NCI-H146 treated with DMSO at 0.1 percent for 48 hours (cell line): ENCODE results near the gene EP400.

Experiments used
- DNase-seq: peaks from one replicate; lab custom pipeline; 2025; ENCODE audit not compliant: unreplicated experiment; lab: John Stamatoyannopoulos, UW

The EP400 gene

GRCh38 chr12:131911028-131911650 is 38.6 kb upstream of the EP400 start:
- no peak for DNase-seq

GRCh38 chr12:131911851-131912477 is 37.8 kb upstream of the EP400 start:
- DNase-seq, result no peak

DNA sequence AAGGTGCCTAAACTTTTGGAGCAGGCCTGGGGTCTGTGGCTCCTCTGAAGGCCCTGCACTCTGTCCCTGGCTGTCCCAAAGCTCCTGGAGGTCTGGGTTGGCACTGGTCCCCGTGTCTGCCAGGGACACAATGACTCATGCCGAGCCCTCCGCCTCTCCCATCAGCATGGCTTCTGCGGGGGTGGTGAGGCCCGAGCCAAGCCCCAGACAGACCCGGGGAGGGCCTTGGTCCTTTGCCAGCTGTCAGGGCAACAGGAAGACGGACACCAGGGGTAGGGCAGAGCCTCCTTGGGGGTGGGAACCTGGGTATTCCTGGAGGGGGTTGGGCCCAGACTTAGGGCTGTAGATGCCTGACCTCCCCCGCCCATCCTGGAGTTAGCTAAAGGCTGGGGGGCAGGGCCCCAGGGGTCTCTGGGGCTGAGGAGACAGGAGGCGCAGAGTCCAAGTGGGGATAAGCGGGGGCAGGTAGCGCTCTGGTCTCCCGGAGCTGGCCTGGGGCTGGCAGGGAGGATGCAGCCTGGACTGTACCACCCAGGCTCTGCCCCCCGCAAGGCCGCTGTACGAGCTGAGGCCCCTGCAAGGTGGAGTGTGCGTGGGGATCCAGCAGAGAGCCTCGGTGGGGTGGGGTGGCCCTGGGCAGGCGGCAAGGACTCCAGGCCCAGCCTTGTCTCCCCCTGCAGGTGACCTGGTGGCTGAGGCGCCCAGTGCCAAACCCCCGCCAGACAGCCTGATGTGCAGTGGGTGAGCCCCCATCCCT is 37.0 kb upstream of the EP400 start:
- DNase-seq, result no peak

DNA sequence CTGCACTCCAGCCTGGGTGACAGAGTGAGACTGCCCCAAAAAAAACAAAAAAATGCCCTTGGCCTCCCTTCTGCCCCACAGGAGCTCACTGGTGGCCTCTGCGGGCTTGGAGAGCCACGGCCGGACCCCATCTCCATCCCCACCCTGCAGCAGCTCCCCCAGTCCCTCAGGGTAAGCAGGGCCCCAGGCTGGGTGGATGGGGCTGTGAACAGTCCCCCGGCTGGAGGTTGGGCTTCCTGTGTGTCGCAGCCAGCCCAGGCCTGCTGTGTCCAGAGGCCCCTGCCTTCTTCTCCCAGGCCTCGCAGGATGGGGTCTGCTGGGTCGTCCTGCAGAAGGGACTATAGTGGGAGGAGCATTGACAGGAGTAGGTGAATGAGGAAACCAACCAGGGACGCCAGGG is 36.1 kb upstream of the EP400 start:
- no peak for DNase-seq

GRCh38 chr12:131914179-131914702 is 35.5 kb upstream of the EP400 start:
- DNase-seq, result no peak

GRCh38 chr12:131915000-131915689 is 34.6 kb upstream of the EP400 start:
- DNase-seq, result no peak

GRCh38 chr12:131915823-131916222 is 33.9 kb upstream of the EP400 start:
- no peak for DNase-seq

DNA sequence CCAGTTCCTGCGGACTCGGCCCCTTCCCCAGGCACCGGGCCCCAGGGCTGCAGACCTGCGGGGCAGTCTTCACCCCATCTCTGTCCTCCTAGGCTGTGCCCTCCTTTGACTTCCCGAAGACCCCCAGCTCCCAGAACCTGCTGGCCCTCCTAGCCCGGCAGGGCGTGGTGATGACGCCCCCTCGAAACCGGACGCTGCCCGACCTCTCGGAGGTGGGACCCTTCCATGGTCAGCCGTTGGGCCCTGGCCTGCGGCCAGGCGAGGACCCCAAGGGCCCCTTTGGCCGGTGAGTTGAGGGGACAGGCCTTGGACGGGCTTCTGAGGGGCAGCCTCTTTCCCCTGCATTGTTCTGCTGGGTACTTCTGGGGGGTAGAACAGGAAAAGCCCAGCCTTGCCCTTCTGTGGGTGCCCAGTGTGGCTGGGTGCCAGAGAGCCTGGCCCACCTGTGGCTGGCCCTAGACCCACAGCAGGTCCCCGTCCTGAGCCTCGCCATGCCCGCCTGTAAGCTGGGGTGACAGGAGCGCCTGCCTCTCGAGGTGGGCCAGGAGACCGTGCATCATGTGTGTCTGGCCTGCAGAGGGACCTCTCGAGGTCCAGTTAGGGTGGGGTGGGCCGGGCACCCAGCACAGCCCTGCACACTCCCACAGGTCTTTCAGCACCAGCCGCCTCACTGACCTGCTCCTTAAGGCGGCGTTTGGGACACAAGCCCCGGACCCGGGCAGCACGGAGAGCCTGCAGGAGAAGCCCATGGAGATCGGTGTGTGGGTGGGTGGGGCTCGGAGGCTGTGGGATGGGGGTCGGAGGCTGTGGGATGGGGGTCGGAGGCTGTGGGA is 33.2 kb upstream of the EP400 start:
- DNase-seq, result no peak

DNA sequence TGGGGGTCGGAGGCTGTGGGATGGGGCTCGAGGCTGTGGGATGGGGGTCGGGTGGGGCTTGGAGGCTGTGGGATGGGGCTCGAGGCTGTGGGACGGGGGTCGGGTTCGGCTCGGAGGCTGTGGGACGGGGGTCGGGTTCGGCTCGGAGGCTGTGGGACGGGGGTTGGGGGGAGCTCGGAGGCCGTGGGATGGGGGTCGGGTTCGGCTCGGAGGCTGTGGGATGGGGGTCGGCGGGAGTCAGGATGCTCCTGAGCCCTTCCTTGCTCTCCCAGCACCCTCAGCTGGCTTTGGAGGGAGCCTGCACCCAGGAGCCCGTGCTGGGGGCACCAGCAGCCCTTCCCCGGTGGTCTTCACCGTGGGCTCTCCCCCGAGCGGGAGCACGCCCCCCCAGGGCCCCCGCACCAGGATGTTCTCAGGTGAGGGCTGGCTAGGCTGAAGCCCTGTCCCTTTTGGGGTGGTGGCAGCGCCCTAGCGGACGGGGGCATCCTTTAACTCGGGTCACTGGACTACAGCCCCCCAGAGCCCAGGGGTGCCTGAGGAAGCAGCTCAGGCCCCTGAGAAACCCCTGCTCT is 32.5 kb upstream of the EP400 start:
- no peak for DNase-seq

DNA sequence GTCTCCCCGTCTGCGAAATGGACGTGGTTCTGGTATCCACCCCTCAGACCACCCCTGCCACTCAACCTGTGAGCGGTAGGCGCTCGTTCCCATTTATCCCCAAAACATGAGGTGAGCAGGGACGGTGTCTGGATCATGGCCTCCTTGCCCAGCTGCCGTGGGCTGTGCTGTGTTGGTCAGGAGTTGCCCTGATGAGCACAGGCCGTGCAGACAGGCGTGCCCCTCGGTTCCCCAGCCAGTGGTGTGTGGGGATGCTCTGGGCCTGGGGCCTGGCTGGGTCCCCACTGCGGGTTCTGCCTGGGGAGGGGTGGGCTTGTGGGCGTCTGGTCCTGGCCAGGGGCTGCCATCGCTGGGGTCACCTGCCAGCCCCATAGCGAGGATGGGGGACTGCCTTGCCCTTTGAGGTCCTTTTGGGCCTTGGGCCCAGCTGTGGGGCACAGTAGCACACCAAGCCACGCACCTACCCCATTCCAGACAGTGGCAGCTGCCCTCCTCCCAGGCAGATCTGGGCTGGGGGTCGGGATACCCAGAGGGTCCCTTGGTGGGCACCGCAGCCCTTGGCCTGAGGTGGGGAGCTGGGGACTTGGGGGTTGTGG is 31.9 kb upstream of the EP400 start:
- no peak for DNase-seq

- DNase-seq, result no peak
Measured at GRCh38 chr12:131918311-131919050, 31.3 kb upstream of the EP400 start.

DNA sequence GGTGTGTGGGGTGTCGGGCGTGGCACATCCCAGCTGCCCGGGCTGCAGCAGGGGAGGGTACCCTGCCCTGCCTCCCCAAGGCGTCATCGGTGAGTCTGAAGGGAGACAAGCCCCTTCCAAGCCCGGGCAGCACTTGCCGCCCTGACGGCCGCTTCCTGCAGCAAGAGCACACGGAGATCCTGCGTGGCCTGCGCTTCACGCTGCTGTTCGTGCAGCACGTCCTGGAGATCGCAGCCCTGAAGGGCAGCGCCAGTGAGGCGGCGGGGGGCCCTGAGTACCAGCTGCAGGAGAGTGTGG is 30.7 kb upstream of the EP400 start:
- DNase-seq, result no peak

DNA sequence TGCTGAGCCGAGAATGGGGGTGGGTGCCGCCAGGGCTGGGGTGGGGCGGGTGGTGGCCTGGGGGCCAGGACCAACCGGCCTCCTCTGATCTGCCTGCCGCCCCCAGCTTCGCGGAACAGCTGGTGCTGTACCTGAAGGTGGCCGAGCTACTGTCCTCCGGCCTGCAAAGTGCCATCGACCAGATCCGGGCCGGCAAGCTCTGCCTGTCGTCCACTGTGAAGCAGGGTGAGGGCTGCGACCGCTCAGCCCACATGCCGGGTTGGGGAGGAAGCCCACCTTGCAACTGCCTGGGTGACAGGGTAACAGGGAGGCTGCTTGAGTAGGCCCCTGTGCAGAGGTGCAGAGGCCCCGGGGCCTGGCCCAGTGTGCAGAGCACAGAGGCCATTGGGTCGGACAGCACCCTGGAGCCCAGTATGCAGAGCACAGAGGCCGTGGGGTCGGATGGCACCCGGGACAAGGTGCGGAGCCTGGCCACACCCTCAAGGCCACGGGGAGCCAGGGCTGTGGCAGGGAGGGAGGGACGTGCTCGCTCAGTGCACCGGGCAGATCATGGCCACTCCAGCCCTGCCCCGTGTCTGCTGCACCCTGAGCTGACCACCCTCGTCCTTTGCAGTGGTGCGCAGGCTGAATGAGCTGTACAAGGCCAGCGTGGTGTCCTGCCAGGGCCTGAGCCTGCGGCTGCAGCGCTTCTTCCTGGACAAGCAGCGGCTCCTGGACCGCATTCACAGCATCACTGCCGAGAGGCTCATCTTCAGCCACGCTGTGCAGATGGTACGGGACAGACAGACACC is 30.2 kb upstream of the EP400 start:
- no peak for DNase-seq

GRCh38 chr12:131920157-131920508 is 29.6 kb upstream of the EP400 start:
- no peak for DNase-seq

- DNase-seq, result no peak
Measured at GRCh38 chr12:131920902-131921840, 28.6 kb upstream of the EP400 start.

- no peak for DNase-seq
Measured at GRCh38 chr12:131921866-131922769, 27.6 kb upstream of the EP400 start.

GRCh38 chr12:131922772-131923171 is 27.0 kb upstream of the EP400 start:
- no peak for DNase-seq
